GM12892 (cell line): ENCODE results near the gene ZFP57.
A peak's percentile ranks its signal among the peaks of the same experiment; 100 is the strongest.
"Not testable (repeated sequence)": the region's sequence is repeated elsewhere in the genome, so short reads cannot be mapped to it uniquely, and the experiment has no call there.

Source experiments
- DNase-seq: peaks from one replicate; pipeline ENCODE4 v3.0.0; 2011; ENCODE audit not compliant: insufficient read length
- FAIRE-seq: peaks from 2 replicates; lab custom pipeline; 2011; peaks lifted over from hg19 to GRCh38; lab: Jason Lieb, UNC
- POLR2A ChIP-seq: IDR thresholded peaks from 2 replicates; pipeline ENCODE4 v1.6.1; 2011; ENCODE audit warnings: low read depth, low read length, control low read depth
- POLR2AphosphoS5 ChIP-seq: IDR thresholded peaks from 2 replicates; pipeline ENCODE4 v1.6.1; 2011; ENCODE audit warnings: low read depth, low read length, control low read depth
- TAF1 ChIP-seq: IDR thresholded peaks from 2 replicates; pipeline ENCODE4 v1.6.1; 2011; ENCODE audit warnings: low read depth, mild to moderate bottlenecking, control low read depth, low read length, borderline replicate concordance

Gene ZFP57

GRCh38 chr6:29663300-29664042, 17.5 kb downstream of the ZFP57 start:
- no peak for TF ChIP-seq TAF1
- no peak for TF ChIP-seq POLR2A
- no peak for DNase-seq
- FAIRE-seq: no peak

GRCh38 chr6:29661502-29662141, 19.3 kb downstream of the ZFP57 start:
- DNase-seq, FAIRE-seq: not testable (repeated sequence)

GRCh38 chr6:29661071-29661470, 19.9 kb downstream of the ZFP57 start:
- FAIRE-seq: no peak
- no peak for TF ChIP-seq TAF1
- DNase-seq: no peak

GRCh38 chr6:29656798-29657197, 24.2 kb downstream of the ZFP57 start, which contains the start of gene MOG:
Gene MOG (plus strand): TSS chr6:29657092. CDS start chr6:29657210, 118 bp downstream.
- FAIRE-seq: no peak
- TF ChIP-seq TAF1 (no peak), POLR2AphosphoS5 (no peak), POLR2A (no peak)

GRCh38 chr6:29656157-29656556, 24.8 kb downstream of the ZFP57 start:
- FAIRE-seq: no peak
- TF ChIP-seq POLR2AphosphoS5 (no peak), TAF1 (no peak), POLR2A (no peak)

More at GRCh38 chr6:29656798-29657197, 24.2 kb downstream of the ZFP57 start, which contains the start of gene MOG:
- DNase-seq: no peak

GRCh38 chr6:29655658-29656057, 25.3 kb downstream of the ZFP57 start:
- no peak for FAIRE-seq
- DNase-seq: no peak
- TF ChIP-seq POLR2AphosphoS5 (no peak), TAF1 (no peak)

More at GRCh38 chr6:29656157-29656556, 24.8 kb downstream of the ZFP57 start:
- no peak for DNase-seq

- no peak for TF ChIP-seq POLR2AphosphoS5
- TF ChIP-seq TAF1: no peak
- no peak for TF ChIP-seq POLR2A
- DNase-seq (no peak), FAIRE-seq (no peak)
Measured at GRCh38 chr6:29653452-29654038, 27.4 kb downstream of the ZFP57 start.

- FAIRE-seq (no peak), DNase-seq (no peak)
- TF ChIP-seq POLR2A (no peak), TAF1 (no peak), POLR2AphosphoS5 (no peak)
Measured at GRCh38 chr6:29652198-29652584, 28.8 kb downstream of the ZFP57 start.

GRCh38 chr6:29651413-29652197, 29.3 kb downstream of the ZFP57 start:
- TF ChIP-seq POLR2A (no peak), TAF1 (no peak), POLR2AphosphoS5 (no peak)
- DNase-seq (no peak), FAIRE-seq (no peak)

GRCh38 chr6:29649701-29650673, 31.0 kb downstream of the ZFP57 start:
- DNase-seq (peak; percentile 90), FAIRE-seq (peak; percentile 98)
- TF ChIP-seq POLR2A: peak; percentile 81; the same call in 1 of the 2 replicates
- peak; percentile 75 for TF ChIP-seq POLR2AphosphoS5
- TF ChIP-seq TAF1: no peak
